ENCODE measurements around the gene KISS1.

The KISS1 gene

GRCh38 chr1:204240233-204240632 is 43.9 kb upstream of the KISS1 start:
- TF ChIP-seq SIN3A (IDR thresholded peaks at IDR 0.05; ENCODE audit: borderline replicate concordance, insufficient read depth, low read length): no peak

GRCh38 chr1:204232526-204232925 is 36.2 kb upstream of the KISS1 start:
- TF ChIP-seq FOXP2 (optimal IDR thresholded peaks at IDR 0.05; ENCODE audit: borderline replicate concordance, extremely low read depth, extremely low read length, insufficient read depth) (no peak), TAF1 (IDR thresholded peaks at IDR 0.05; ENCODE audit: borderline replicate concordance, insufficient read depth, low read length) (no peak), REST (IDR thresholded peaks at IDR 0.05; ENCODE audit: insufficient read depth in 1 of 2, low read depth in 2 of 2, low read length in 2 of 2) (no peak), SIN3A (IDR thresholded peaks at IDR 0.05; ENCODE audit: borderline replicate concordance, insufficient read depth, low read length) (no peak), POLR2AphosphoS5 (IDR thresholded peaks at IDR 0.05; ENCODE audit: low read depth, low read length) (no peak)

- TF ChIP-seq SIN3A (IDR thresholded peaks at IDR 0.05; ENCODE audit: borderline replicate concordance, insufficient read depth, low read length) (no peak), REST (IDR thresholded peaks at IDR 0.05; ENCODE audit: insufficient read depth in 1 of 2, low read depth in 2 of 2, low read length in 2 of 2) (no peak), FOXP2 (optimal IDR thresholded peaks at IDR 0.05; ENCODE audit: borderline replicate concordance, extremely low read depth, extremely low read length, insufficient read depth) (no peak), POLR2AphosphoS5 (IDR thresholded peaks at IDR 0.05; ENCODE audit: low read depth, low read length) (no peak), TAF1 (IDR thresholded peaks at IDR 0.05; ENCODE audit: borderline replicate concordance, insufficient read depth, low read length) (no peak)
These were observed 33.9 kb upstream of the KISS1 start for GRCh38 chr1:204230211-204230610.

DNA sequence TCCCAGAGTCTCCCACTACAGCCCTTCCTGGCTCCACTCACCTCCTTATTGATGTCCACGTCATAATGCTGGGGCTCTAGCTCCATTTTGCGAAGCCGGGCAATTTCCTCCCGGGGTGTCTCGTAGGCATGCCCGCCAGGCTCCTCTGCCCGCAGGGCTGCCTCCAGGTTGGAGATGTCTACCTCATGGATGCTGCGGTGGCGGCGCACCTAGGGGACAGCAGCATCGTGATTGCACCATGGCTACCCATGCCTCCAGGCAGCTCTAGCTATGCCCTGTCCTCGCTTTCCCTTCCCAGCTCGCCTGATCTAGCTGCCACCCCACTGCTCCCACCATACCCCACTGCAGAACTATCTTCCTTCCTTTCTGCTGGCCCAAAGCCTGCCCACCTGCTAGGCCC is 32.6 kb upstream of the KISS1 start:
- no peak for TF ChIP-seq FOXP2 (optimal IDR thresholded peaks at IDR 0.05; ENCODE audit: borderline replicate concordance, extremely low read depth, extremely low read length, insufficient read depth)

DNA sequence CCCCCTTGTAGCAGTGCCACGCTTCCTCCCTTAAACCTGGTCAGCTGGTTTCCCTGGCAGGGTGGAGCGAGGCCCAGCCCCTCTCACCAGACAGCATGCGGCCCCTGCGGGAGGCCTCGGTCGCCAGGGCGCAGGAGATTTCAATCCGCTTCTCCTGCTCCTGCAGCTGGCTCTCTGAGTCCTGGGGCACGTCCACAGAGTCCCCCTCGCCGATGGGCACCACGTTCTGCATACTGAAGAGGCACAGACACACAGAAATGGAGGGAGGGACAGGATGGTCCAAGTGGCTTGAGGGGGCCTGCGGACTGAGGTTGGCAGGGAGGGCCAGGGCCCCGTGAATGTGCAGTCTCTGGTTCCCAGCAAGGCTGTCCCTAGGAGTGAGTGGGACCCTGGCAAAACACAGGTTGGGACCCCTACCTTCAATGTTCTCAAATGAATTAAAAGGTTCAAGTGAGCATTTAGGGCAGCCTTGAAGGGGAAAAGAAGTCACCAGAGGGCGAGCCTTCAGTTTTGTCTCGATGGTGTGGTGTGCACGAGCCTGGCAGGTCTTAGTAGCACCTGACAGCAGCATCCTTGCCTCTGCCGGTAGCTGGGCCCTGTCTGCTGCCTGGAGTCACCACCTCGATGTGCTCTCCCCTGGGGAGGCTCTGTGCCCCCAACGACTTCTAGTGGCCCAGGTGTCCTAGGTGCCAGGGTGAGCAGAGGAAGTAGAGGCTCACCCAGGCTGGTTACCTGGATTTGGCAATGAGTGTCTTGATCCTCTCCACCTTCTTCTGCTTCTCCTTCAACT is 31.9 kb upstream of the KISS1 start:
- TF ChIP-seq FOXP2 (optimal IDR thresholded peaks at IDR 0.05; ENCODE audit: borderline replicate concordance, extremely low read depth, extremely low read length, insufficient read depth) (no peak), TAF1 (IDR thresholded peaks at IDR 0.05; ENCODE audit: borderline replicate concordance, insufficient read depth, low read length) (no peak), SIN3A (IDR thresholded peaks at IDR 0.05; ENCODE audit: borderline replicate concordance, insufficient read depth, low read length) (no peak), REST (IDR thresholded peaks at IDR 0.05; ENCODE audit: insufficient read depth in 1 of 2, low read depth in 2 of 2, low read length in 2 of 2) (no peak)

GRCh38 chr1:204227351-204227750 is 31.1 kb upstream of the KISS1 start:
- TF ChIP-seq REST (IDR thresholded peaks at IDR 0.05; ENCODE audit: insufficient read depth in 1 of 2, low read depth in 2 of 2, low read length in 2 of 2) (no peak), FOXP2 (optimal IDR thresholded peaks at IDR 0.05; ENCODE audit: borderline replicate concordance, extremely low read depth, extremely low read length, insufficient read depth) (no peak), POLR2AphosphoS5 (IDR thresholded peaks at IDR 0.05; ENCODE audit: low read depth, low read length) (no peak), TAF1 (IDR thresholded peaks at IDR 0.05; ENCODE audit: borderline replicate concordance, insufficient read depth, low read length) (no peak), SIN3A (IDR thresholded peaks at IDR 0.05; ENCODE audit: borderline replicate concordance, insufficient read depth, low read length) (no peak)
